MM.1S (cell line): ENCODE measurements around the gene TRPC3.
A peak's percentile ranks its signal among the peaks of the same experiment; 100 is the strongest.

Experiments
- DNase-seq: peaks from one replicate; pipeline ENCODE4 v3.0.0-alpha.2; 2015
- H2AFZ ChIP-seq: fragments of 300-600 bp; sonication (generic); 2 replicates; pipeline ENCODE4 v1.6.0; 2016; ENCODE audit warnings: antibody characterized with exemption, low read length
- H3F3A ChIP-seq: fragments of 300-600 bp; sonication (generic); 2 replicates; pipeline ENCODE4 v1.6.1; 2016; ENCODE audit warnings: mild to moderate bottlenecking, antibody characterized with exemption, low read length, moderate library complexity, mixed read lengths; ENCODE audit not compliant: insufficient read depth
- H3K27ac ChIP-seq: fragments of 300-600 bp; sonication (generic); 2 replicates; pipeline ENCODE4 v1.5.1; 2016; ENCODE audit warnings: mild to moderate bottlenecking, low read length
- H3K27me3 ChIP-seq: fragments of 300-600 bp; sonication (generic); replicated peaks from 2 replicates; pipeline ENCODE4 v1.6.0; 2016; ENCODE audit warnings: low read length; ENCODE audit not compliant: insufficient read depth
- H3K36me3 ChIP-seq: fragments of 300-600 bp; sonication (generic); replicated peaks from 2 replicates; pipeline ENCODE4 v1.6.1; 2016; ENCODE audit warnings: mild to moderate bottlenecking, low read length, mixed read lengths; ENCODE audit not compliant: insufficient read depth
- H3K4me1 ChIP-seq: fragments of 300-600 bp; sonication (generic); 2 replicates; pipeline ENCODE4 v1.6.1; 2016; ENCODE audit warnings: low read length, mixed read lengths
- H3K4me2 ChIP-seq: fragments of 300-600 bp; sonication (generic); 2 replicates; pipeline ENCODE4 v1.6.0; 2016; ENCODE audit warnings: low read depth, low read length
- H3K4me3 ChIP-seq: fragments of 300-600 bp; sonication (generic); 2 replicates; pipeline ENCODE4 v1.5.1; 2016; ENCODE audit warnings: low read length, mixed read lengths
- H3K79me2 ChIP-seq: fragments of 300-600 bp; sonication (generic); 2 replicates; pipeline ENCODE4 v1.6.1; 2016; ENCODE audit warnings: mixed run types, low read length, mixed read lengths
- H3K9ac ChIP-seq: fragments of 300-600 bp; sonication (generic); 2 replicates; pipeline ENCODE4 v1.6.1; 2016; ENCODE audit warnings: low read length, mixed read lengths
- H3K9me2 ChIP-seq: fragments of 300-600 bp; sonication (generic); replicated peaks from 2 replicates; pipeline ENCODE4 v1.6.1; 2016; ENCODE audit warnings: mild to moderate bottlenecking, low read length, mixed read lengths; ENCODE audit not compliant: insufficient read depth
- H3K9me3 ChIP-seq: fragments of 300-600 bp; sonication (generic); replicated peaks from 2 replicates; pipeline ENCODE4 v1.6.1; 2016; ENCODE audit warnings: mild to moderate bottlenecking, low read length, mixed read lengths; ENCODE audit not compliant: insufficient read depth
- H4K20me1 ChIP-seq: fragments of 300-600 bp; sonication (generic); 2 replicates; pipeline ENCODE4 v1.6.1; 2016; ENCODE audit warnings: mild to moderate bottlenecking, low read length, moderate library complexity, mixed read lengths; ENCODE audit not compliant: insufficient read depth
- CTCF ChIP-seq: fragments of 300-600 bp; sonication (generic); IDR thresholded peaks from 2 replicates; pipeline ENCODE4 v1.5.1; 2016; ENCODE audit warnings: antibody characterized with exemption, low read length, mixed read lengths
- EZH2 ChIP-seq: fragments of 300-600 bp; sonication (generic); optimal IDR thresholded peaks from 2 replicates; pipeline ENCODE3; 2017; ENCODE audit warnings: low read depth, mild to moderate bottlenecking, antibody characterized with exemption, low read length, mixed read lengths
- EZH2phosphoT487 ChIP-seq: fragments of 300-600 bp; sonication (generic); IDR thresholded peaks from 2 replicates; pipeline ENCODE4 v1.6.1; 2018; ENCODE audit warnings: antibody characterized with exemption, low read length

The TRPC3 gene

GRCh38 chr4:121876070-121876469 is 75.8 kb downstream of the TRPC3 start:
- H3K79me2 ChIP-seq: no peaks in the 10 kb centered on the region

GRCh38 chr4:121875652-121876051 is 76.2 kb downstream of the TRPC3 start:
- no peak for TF ChIP-seq EZH2
- no peak for TF ChIP-seq CTCF
- TF ChIP-seq EZH2phosphoT487: no peak
- Histone ChIP-seq H3K9me3 (no peaks in the 10 kb centered on the region), H3K36me3 (no peaks in the 10 kb centered on the region), H3K27ac (no peak overlapping the region), H2AFZ (no peak overlapping the region), H3K9me2 (no peaks in the 10 kb centered on the region), H4K20me1 (no peaks in the 10 kb centered on the region), H3K9ac (no peak overlapping the region), H3K4me3 (no peak overlapping the region), H3K79me2 (no peaks in the 10 kb centered on the region), H3K4me1 (peaks cover 12% of the 10 kb centered on the region), H3K4me2 (no peak overlapping the region), H3K27me3 (no peaks in the 10 kb centered on the region), H3F3A (peaks cover 11% of the 10 kb centered on the region)
- DNase-seq: no peak

More at GRCh38 chr4:121876070-121876469, 75.8 kb downstream of the TRPC3 start:
- Histone ChIP-seq H3F3A (peaks cover 11% of the 10 kb centered on the region), H3K4me3 (no peak overlapping the region), H3K27me3 (no peaks in the 10 kb centered on the region), H3K9me2 (no peaks in the 10 kb centered on the region), H3K36me3 (no peaks in the 10 kb centered on the region), H3K4me1 (peaks cover 12% of the 10 kb centered on the region), H3K9ac (no peak overlapping the region), H3K9me3 (no peaks in the 10 kb centered on the region), H3K27ac (no peak overlapping the region), H4K20me1 (no peaks in the 10 kb centered on the region), H2AFZ (no peak overlapping the region), H3K4me2 (no peak overlapping the region)
- no peak for DNase-seq
- no peak for TF ChIP-seq EZH2phosphoT487

- Histone ChIP-seq H2AFZ (no peak overlapping the region), H3K9me2 (no peaks in the 10 kb centered on the region), H3K27me3 (no peaks in the 10 kb centered on the region), H3K36me3 (no peaks in the 10 kb centered on the region), H3F3A (peaks cover 11% of the 10 kb centered on the region), H4K20me1 (no peaks in the 10 kb centered on the region), H3K9ac (no peak overlapping the region), H3K27ac (no peak overlapping the region), H3K79me2 (no peaks in the 10 kb centered on the region), H3K9me3 (no peaks in the 10 kb centered on the region), H3K4me3 (no peak overlapping the region), H3K4me2 (peak overlapping the region; percentile 10; the same call in 1 of the 2 replicates), H3K4me1 (peaks cover 12% of the 10 kb centered on the region)
- peak; percentile 67 for DNase-seq
- TF ChIP-seq EZH2: no peak
- no peak for TF ChIP-seq CTCF
- no peak for TF ChIP-seq EZH2phosphoT487
These were observed 78.3 kb downstream of the TRPC3 start for GRCh38 chr4:121873604-121874003.
